HTERT RPE-1 (cell line): ENCODE results near the gene URGCP.

Experiments used
- in situ Hi-C: fragments of 300-500 bp; cut with MboI; formaldehyde crosslinking; loops from 4 replicates; pipeline ENCODE4 v1.14.3; 2020; ENCODE audit warnings: low sequenced_read_pairs

The URGCP gene

DNA sequence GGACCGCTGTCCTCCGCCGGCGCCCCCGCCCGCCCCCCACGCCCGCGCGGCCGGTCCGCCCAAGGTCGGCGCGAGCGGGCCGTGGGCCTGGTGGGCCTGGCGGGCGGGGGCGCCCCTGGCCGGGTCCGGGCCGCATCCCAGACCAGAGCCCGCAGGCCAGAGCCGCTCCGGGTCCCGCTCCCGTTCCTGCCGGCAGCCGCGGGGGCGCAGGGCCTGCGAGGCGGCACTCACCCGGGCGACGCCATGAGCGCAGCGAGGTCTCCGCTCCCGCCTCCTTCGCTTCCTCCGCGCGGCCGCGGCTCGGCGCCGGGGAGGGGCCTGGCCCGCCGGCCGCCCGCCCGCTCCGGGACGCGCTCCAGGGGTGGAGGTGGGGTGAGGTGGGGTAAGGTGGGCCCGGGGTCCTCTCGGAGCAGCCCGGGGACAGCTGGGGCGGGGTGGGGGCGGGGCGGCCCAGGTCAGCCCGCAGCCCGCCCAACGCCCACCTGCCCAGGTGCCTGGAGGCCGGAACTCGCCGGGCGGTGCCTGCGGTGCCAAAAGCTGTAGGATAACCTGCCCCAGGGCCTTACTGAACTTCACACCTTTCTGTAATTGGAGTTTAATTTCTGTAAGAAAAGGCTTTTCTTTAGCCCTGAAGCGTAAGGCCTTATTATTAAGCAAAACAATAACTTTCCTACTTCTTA, at the start of gene URGCP:
URGCP (minus strand) TSS at position 266 of the 680 bp plus-strand sequence; CDS start at position 245, 21 bp downstream.
- in situ Hi-C loops = no loop called here

GRCh38 chr7:43956027-43956426, 49.6 kb upstream of the URGCP start:
- in situ Hi-C loops = no loop called here

DNA sequence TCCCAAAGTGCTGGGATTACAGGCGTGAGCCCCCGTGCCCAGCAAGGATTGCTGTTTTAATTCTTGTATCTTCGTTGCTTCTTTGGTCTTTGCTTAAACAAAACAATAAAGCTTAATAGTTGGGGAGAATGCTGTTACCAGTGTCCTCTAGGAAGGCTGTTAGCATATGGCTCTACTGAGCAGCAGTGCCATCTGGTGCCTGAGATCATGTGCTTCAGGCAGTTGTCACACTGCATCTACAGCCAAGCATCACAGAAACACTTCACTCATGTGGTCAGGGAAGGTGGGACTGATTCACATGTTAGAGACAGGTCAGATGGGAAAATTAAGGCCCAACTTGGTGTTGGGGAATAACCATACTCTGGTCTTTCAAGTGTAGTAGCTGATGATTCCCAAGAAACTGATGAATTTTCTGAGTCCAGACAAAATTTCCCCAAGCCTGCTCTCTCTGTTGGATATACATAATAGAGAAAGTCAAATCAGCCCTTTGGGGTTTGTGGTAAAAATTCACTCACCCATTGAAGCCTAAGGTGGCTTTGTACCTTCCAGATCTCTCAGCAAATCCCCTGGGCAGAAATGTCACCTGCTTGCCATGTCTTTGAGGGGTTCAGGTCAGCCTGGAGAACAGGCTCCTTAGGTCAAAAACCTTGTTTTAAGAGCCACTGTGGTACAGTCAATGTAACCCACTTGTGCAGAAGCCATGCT, 48.3 kb upstream of the URGCP start:
- in situ Hi-C loops = no loop called here

GRCh38 chr7:43953071-43953470, 46.7 kb upstream of the URGCP start:
- in situ Hi-C loops = no loop called here

- in situ Hi-C loops = no loop called here
These were observed 45.6 kb upstream of the URGCP start for GRCh38 chr7:43952028-43952427.

DNA sequence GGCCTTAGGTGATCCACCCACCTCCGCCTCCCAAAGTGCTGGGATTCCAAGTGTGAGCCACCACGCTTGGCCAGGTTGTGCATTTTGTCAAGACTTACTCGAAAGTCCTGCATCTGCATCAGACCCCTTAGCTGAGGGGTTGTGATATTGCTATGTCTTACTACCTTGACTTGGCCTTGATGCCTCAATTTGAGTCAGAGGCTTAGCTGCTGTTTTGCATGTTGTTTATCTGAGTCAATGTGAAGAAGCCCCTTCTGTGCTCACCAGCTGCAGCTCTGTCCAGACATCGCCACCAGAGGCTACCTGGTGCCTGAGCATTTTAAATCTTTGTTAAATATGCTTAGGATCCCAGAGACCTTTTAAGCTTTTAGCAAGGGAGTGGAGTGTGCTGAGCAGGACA, 37.9 kb upstream of the URGCP start:
- in situ Hi-C loops = no loop called here

DNA sequence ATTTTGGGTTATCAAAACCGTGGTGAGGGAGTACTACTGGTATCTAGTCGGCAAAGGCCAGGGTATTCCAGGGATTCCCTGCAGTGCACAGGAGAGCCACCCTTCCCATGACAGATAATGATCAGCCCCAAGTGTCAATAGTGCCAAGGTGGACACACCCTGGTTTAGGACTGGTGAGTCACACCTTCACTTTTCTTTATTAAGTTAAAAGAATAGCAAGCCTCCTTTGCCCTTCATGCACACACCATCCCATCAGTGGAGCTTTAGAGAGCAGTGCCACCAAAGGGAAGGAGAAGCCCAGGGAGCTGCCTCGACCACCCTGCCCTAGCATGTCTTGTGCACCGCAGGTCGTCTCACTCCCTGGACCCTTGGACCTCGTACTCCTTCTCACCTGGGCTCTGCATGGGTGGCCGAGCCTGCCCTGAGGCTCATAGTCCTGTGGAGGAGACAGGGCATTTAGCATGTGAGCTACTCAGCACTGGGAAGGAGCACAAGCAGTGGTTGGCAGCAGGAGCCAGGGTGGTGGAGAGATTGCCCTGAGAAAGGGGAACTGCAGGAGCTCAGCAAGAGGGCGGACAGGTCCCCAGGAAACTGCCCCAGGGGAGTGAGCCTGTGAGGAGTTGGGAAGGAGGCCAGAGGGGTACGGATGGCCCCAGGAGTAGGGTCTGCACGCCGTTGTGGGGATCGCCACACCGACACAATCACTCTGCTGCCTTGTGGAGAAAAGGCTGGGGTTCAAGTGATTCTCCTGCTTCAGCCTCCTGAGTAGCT, 37.2 kb upstream of the URGCP start:
- in situ Hi-C loops = no loop called here

- in situ Hi-C loops = no loop called here
These were observed 36.6 kb upstream of the URGCP start for GRCh38 chr7:43942997-43943396.

DNA sequence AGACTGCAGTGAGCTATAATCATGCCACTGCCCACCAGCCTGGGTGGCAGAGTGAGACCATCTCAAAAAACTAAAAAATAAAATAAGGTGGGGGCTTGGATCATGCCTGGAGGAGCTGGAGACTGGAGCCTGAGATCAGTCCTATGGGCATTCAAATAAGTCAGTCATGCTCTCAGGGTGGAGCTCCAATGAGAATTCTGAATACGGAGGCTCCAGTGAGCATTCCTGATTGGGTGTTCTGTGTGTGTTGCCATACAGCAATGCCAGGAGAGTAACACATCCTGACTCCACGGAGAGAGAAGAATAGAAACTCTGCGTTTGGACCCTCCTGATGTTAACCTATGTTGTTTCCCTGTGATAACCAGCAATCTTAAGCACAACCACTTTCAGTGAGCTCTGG, 35.9 kb upstream of the URGCP start:
- in situ Hi-C loops = no loop called here

DNA sequence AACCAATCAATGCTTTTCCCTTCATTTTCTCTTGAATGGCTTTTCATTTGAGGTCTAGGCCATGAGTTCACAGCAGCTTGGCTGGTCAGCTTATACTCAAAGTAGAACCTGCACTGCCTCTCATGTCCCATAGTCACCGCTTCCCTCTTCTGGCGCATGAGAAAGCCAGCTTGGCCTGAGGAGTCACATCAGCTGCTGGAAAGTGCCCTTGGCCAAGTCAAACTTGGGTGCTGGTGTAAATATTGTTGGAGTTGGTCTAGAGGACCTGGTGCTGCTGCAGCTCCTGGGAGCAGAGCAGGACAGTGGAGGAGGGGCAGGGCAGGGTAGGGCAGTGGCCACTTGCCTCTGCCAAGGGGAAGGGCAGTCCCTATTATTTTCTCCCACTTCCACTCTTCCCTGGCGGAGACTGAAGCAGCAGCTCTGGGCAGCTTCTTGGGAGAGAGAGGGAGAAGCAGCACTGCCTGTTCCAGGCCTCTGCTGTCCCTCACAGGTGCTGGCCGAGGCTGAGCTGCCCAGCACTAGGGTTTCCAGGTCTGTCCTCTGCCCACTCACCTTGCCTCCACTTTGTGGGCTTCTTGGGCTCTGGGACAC, 32.6 kb upstream of the URGCP start:
- in situ Hi-C loops = no loop called here

DNA sequence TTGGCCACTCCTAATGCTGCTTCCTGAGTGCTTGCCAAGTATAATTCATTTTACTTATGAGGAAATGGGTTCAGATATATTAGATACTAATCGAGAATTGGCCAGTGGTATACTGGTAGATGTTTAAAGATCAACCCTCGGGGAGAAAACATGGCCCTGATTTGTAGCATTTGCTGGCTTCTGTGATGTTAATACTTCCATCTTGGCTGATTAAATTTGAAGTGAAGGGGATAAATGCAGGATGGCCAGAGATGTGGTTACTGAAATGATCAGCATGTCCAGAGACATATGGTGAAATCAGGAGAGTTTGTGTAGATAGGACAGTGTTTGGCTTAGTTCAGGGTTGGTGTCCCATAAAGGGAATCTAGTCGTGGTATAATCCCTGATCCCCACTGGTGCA, 31.0 kb upstream of the URGCP start:
- in situ Hi-C loops = no loop called here

- in situ Hi-C loops = no loop called here
These were observed 27.6 kb upstream of the URGCP start for GRCh38 chr7:43933902-43934560.

- in situ Hi-C loops = no loop called here
These were observed 24.9 kb upstream of the URGCP start for GRCh38 chr7:43931346-43931745.

DNA sequence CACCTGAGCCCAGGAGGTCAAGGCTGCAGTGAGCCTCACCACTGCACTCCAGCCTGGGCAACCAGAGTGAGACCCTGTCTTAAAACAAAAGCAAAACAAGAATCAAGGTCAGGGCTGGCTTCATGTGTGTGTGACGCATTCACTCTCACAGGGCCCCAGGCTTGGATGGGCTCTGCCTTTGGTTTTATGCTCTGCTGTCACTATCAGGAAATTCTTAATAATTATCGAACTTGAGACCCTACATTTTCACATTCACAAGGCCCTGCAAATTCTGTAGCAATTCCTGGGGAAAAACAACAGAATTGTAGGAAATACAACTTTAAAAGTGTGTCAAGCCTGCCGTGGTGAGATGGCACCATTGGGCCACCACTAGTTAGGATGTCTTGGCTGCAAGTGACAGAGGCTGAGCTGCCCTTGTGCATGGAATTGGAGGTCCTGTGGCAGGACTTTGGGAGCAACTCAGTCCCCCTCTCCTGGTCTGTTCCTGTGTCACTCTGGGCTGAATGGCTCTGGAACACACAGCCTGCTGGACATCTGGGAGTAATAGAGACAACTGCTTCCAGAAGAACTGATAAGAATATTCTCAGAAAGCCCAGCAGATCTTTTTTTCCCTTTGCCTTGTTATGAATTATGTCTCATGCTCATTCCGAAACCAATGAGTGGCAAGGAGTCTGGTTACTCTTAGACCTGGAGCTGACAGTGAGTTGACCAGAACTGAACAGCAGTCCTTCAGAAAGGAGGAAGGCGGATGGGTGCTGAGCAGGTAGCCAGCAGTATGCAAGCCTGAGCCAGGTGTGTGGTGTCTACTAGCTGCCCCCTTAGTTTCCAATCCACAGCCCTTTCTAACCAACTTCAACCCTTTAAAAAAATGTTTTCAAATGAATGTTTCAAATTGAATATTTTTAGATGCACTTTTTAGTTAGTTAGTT, 23.4 kb upstream of the URGCP start:
- in situ Hi-C loops = no loop called here

DNA sequence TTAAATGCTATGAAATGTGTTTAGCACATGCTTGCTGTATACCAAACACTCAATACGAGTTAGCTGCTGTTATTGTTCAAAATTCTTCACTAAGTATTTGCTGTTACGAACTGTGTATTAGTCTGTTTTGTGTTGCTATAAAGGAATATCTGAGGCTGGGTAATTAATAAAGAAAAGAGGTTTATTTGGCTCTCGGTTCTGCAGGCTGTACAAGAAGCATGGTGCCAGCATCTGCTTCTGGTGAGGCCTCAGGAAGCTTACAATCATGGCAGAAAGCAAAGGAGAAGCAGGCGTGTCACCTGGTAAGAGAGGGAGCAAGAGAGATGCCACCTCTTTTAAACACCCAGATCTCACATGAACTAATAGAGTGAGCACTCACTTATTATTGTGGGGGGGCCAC, 21.4 kb upstream of the URGCP start:
- in situ Hi-C loops = no loop called here

- in situ Hi-C loops = no loop called here
These were observed 20.4 kb upstream of the URGCP start for GRCh38 chr7:43926798-43927123.

GRCh38 chr7:43925984-43926797, 19.8 kb upstream of the URGCP start, which contains the start of gene UBE2D4:
UBE2D4 (plus strand) TSS chr7:43926436; CDS start chr7:43926533, 97 bp downstream.
- in situ Hi-C loops = no loop called here

- in situ Hi-C loops = no loop called here
These were observed 16.3 kb upstream of the URGCP start for GRCh38 chr7:43922726-43923125.

DNA sequence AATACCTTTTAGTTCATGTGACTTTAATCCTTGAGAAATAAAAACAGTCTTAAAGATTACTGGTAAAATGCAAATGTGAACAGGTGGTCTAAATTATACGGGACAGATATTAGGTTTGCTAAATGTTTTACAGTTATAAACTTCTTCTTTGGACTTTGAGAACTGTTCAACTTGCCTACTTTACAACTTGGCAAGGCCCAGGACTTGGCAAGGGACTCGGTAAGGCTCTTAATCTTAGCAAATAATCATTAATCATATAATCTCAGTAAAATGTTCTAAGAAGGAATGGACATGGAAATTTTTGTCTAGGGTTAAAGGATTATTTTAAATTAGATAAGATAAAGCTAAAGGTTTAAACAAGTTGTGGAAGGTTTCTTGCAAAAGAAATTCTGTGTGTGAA, 15.0 kb upstream of the URGCP start:
- in situ Hi-C loops = no loop called here
